MV-4-11 (cell line): Measurements from ENCODE around the gene RIN1.
"Not testable (repeated sequence)": the region's sequence is repeated elsewhere in the genome, so short reads cannot be mapped to it uniquely, and the experiment has no call there.

Experiments
- DNase-seq: peaks from one replicate; lab custom pipeline; 2025; lab: John Stamatoyannopoulos, UW

Gene RIN1

GRCh38 chr11:66333896-66334604 lies 2.2 kb downstream of the RIN1 start:
- DNase-seq: no peak

DNA sequence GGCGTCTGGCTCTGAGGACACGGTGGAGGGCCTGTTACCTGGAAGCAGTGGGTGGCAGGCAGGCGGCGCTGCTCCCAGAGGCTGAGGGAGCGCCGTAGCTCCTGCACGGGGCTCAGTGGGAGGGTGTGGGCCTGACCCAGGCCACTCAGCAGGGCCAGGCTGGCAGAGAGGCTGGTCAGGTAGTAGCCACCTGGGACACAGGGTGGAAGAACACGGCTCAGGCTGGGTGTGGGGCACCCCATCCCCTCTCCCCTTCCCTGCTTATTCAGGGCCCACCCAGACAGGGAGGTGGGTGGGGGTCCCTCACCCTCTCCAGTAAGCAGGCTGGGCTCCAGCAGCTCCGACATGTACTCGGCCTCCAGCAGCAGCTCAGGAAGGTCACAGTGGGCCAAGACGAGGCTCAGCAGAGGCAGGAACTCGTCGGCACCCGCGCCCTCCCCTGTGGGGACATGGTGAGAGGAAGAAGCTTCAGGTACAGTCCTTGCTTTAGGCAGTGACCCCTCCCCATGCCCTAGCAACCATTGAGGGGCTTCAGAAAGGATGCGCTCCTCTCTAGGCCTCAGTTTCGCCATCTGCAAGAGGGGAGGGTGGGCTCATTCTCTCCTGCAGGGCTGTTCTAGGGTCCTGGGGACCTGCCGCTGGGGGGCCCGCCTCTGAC lies 2.9 kb downstream of the RIN1 start:
- DNase-seq: no peak

DNA sequence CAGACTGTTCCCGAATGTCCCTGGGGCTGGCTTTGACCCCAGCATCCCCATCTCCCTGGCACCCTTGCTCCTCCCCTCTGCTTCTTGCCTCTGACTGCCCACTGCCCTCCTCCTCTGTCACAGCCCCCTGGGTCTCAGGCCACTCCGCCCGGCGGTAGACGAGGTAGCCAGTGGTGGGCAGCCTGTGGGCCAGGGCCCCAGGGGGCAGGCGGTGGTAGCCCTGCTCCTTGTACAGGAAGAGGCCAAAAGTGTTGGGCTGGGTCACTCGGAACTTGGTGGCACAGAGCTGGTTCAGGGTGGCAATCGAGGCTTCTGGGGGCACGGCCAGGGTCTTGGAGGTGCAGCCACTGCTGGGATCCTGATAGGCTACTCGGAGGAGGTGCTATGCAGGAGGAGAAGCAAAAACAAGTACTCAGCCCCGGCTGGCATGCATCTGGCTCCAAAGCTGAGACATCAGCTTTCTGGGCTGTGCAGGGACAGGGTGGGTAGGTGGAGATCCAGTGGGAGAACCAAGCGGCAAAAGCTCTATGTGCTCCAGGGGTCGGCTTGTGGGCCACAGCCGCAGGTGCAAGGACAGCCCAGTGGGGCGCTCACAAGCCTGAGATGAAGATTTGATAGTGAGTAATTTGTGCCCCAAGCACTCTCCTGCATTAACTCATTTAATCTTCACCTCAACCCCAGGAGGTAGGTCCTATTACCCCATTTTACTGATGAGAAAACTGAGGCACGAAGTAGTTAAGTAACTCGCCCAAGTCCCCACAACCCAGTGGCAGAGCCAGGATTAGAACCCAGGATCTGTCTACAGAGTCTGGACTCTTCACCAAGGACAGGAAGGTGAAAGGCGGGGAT lies 3.6 kb downstream of the RIN1 start:
- no peak for DNase-seq

- DNase-seq: no peak
Observed at GRCh38 chr11:66331542-66332370, 4.5 kb downstream of the RIN1 start.

GRCh38 chr11:66330931-66331330 lies 5.3 kb downstream of the RIN1 start:
- no peak for DNase-seq

DNA sequence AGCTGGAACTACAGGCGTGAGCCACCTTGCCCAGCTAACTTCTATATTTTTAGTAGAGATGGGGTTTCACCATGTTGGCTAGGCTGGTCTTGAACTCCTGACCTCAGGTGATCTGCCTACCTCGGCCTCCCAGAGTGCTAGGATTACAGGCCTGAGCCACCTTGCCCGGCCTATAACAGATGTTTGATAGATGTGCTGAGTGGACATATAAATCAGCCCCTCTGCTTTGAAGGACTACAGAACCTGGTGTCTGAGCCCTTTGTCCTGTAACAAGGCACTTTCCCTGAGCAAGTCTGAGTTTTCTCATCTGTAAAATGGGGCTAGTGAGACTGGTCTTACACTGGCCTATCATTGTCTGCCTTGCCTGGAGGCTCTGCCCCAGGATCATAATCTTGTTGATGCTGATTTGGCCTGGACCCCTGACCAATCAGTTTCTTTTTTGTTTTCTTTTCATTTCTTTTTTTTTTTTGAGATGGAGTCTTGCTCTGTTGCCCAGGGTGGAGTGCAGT lies 7.0 kb downstream of the RIN1 start:
- DNase-seq: no peak

DNA sequence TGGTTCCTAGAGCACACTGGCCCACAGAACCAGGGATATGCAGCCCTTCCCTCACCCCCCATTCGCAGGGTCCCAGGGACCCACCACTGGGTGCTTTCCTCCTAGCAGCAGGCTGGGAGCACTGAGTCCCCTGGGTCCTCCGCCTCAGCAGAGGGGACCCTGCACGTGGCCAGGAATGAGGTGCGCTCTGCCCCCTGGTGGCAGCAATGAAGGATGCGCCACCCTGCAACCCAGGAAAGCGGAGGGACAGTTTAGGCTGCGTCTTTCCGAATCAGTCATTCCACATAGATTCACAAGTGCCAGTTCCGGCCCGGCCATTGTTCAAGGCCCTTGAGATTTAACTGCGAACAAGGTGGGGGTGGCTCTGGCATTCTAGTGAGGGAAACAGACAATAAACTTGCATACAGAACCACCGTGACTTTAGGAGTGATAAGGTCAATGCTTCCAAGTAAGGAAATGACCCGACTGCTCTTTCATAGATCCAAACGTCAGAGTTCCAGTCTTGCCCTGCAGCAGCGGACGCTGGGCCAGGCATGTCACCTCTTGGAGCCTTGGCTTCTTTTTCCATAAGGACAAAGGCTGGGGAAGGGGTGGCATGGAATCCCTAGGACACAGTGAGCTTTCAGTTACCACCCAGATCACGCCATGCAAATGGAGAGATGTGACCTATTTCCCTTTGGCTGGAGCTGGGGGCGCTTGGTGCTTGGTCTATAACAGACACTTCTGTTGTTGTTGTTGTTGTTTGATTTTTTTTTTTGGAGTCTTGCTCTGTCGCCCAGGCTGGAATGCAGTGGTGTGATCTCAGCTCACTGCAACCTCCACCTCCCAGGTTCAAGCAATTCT lies 7.7 kb downstream of the RIN1 start:
- DNase-seq: peak; percentile 75

- DNase-seq: no peak
Observed at GRCh38 chr11:66328031-66328301, 8.3 kb downstream of the RIN1 start.

GRCh38 chr11:66327171-66328030 lies 8.8 kb downstream of the RIN1 start:
- DNase-seq: no peak

DNA sequence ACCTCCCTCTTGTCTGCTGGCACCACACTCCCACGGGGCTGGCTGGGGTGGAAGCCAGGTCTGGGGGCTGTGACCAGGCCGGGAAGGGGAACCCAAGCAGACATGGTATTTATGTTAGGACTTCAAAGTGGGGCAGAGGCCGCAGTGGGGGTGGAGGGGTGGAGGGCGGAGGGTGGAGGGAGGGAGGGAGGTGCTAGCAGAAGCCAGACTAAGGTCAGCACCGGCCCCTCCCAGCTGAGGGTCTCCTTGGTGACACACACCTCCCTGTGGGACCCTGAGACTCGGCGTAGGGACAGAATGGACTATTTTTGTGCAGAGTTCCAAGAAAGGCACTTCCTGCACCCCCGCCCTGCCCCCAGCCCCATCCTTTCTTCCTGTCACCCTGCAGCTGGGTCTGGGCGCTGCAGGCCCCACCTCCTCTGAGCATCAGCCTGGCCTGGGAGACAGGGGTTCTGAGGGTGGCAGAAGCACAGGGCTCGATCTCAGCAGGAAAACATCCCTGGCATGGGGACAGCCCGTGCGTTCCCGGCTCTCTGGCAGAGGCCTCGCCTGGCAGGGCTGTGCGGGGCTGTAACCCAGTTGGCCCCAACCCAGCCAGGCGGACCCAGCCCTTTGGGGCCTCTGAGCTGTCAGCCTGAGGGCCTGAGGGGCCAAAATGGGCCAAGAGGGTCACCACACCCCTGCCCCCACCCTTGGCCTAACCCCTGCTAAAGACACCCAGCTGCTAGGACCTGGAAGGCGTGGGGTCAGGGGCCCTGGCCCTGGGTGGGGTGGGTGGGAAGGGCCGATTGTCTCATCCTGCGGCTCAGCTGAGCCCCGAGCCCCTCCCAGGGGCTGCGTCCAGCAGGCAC lies 9.7 kb downstream of the RIN1 start:
- no peak for DNase-seq

DNA sequence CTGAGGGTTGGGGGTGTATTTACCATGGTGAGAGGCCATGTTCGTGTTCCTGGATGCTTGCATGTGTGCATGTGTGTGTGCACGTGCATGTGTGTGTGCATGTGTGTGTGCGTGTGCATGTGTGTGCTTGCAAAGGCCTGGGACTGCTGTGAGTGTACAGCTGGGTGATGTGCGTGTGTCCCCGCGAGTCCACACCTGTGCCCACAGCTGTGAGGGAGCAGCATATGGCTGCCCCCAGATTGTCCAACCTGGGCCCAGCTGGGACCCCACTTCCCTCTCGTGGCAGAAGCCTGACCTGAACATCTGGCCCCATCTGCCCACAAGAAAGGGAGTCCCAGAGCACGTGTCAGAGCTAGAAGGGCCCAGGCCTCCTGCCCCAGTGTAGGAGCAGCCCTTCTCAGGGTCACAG lies 11.0 kb downstream of the RIN1 start:
- DNase-seq: peak; percentile 54

- no peak for DNase-seq
Observed at GRCh38 chr11:66324664-66325063, 11.6 kb downstream of the RIN1 start.

DNA sequence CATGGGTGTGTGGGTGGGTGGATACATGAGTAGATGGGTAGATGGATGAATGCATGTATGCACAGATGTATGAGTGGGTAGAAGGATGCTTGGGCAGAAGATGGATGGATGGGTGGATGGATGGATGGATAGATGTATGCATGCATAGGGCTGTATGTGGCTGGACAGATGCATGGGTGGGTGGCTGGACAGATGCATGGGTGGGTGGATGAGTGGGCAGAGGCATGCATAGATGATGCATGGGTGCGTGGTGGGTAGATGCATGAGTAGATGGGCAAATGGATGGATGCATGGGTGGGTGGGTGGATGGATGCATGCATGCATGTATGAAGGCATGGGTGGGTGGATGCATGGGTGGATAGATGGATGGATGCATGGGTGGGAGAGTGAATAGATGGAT lies 12.6 kb downstream of the RIN1 start:
- no peak for DNase-seq

- DNase-seq: no peak
Observed at GRCh38 chr11:66322732-66323427, 13.4 kb downstream of the RIN1 start.

GRCh38 chr11:66321606-66322005 lies 14.6 kb downstream of the RIN1 start:
- no peak for DNase-seq

- not testable (repeated sequence) for DNase-seq
Observed at GRCh38 chr11:66320748-66321147, 15.5 kb downstream of the RIN1 start.

GRCh38 chr11:66320289-66320688 lies 15.9 kb downstream of the RIN1 start:
- not testable (repeated sequence) for DNase-seq

GRCh38 chr11:66318600-66318970 lies 17.6 kb downstream of the RIN1 start:
- DNase-seq: no peak
